Osteocyte (in vitro differentiated cells): Measurements from ENCODE around the gene ATXN1. TPM values are rescaled to one million over a fixed set of nuclear protein-coding genes. Genes with fewer than 3 reads are reported as not detected.
"Not testable (repeated sequence)": the region's sequence is repeated elsewhere in the genome, so short reads cannot be mapped to it uniquely, and the experiment has no call there.

ENCODE experiments used
- DNase-seq: peaks from one replicate; pipeline ENCODE4 v3.0.0; 2021; ENCODE audit warnings: mixed read lengths; ENCODE audit not compliant: unreplicated experiment; ENCODE audit errors: extremely low spot score
- H3K27ac Mint-ChIP-seq: one replicate; pipeline ENCODE4 v1.8.0; 2021; ENCODE audit warnings: mild to moderate bottlenecking, mixed read lengths; ENCODE audit not compliant: unreplicated experiment
- H3K27me3 Mint-ChIP-seq: one replicate; pipeline ENCODE4 v1.8.0; 2021; ENCODE audit warnings: mixed read lengths; ENCODE audit not compliant: unreplicated experiment
- H3K36me3 Mint-ChIP-seq: one replicate; pipeline ENCODE4 v1.8.0; 2021; ENCODE audit warnings: mixed read lengths; ENCODE audit not compliant: unreplicated experiment
- H3K4me1 Mint-ChIP-seq: one replicate; pipeline ENCODE4 v1.8.0; 2021; ENCODE audit warnings: mixed read lengths; ENCODE audit not compliant: unreplicated experiment
- H3K4me3 Mint-ChIP-seq: one replicate; pipeline ENCODE4 v1.8.0; 2021; ENCODE audit warnings: mild to moderate bottlenecking, moderate library complexity, mixed read lengths; ENCODE audit not compliant: unreplicated experiment
- H3K9me3 Mint-ChIP-seq: one replicate; pipeline ENCODE4 v1.8.0; 2021; ENCODE audit warnings: mixed read lengths; ENCODE audit not compliant: unreplicated experiment
- total RNA-seq: library from RNA; stranded (reverse); gene quantifications from 2 replicates; pipeline ENCODE4 v1.2.1, GENCODE V29; 2021
- TF ChIP-seq, protein P1 (sequence below): fragments of 200-600 bp; sonication (generic); IDR thresholded peaks from 2 replicates; pipeline ENCODE4 v1.5.0; 2021; ENCODE audit warnings: antibody characterized with exemption, mild to moderate bottlenecking, moderate library complexity

ATXN1 gene
- total RNA-seq, 1 donor from 2014 or later: 54.4 TPM

DNA sequence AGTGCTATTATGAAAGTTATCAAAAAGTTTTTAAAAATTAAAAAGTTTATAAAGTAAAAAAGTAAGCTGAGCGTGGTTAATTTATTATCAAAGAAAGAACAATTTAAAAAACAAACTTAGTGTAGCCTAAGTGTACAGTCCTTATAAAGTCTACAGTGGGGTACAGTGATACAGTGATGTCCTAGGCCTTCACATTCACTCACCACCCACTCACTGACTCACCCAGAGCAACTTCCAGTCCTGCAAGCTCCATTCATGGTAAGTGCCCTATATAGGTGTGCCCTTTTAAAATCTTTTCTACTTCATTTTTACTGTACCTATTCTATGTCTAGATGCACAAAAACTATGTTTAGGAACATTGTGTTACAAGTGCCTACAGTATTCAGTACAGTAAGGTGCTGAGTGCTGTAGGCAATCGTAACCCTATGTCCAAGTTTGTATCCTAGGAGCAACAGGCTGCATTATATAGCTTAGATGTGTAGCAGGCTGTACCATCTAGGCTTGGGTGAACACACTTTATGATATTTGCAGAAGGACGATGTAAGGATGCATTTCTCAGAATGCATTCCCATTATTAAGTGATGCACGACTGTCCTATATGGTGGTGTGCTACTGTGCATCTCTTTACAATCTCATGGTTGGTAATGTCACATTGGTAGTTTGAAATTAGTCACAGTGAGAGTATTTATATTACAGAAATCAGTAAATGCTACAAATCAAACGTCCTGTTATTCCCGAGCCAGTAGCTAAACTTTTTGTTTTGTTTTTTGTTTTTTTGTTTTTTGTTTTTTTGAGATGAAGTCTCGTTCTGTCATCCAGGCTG lies 364.6 kb downstream of the ATXN1 start:
- Mint-ChIP-seq H3K9me3 (no peaks in the 10 kb centered on the region), H3K4me3 (no peak overlapping the region), H3K27ac (no peak overlapping the region), H3K27me3 (no peaks in the 10 kb centered on the region), H3K4me1 (peaks cover 62% of the 10 kb centered on the region), H3K36me3 (no peaks in the 10 kb centered on the region)
- TF ChIP-seq, protein P1, sequence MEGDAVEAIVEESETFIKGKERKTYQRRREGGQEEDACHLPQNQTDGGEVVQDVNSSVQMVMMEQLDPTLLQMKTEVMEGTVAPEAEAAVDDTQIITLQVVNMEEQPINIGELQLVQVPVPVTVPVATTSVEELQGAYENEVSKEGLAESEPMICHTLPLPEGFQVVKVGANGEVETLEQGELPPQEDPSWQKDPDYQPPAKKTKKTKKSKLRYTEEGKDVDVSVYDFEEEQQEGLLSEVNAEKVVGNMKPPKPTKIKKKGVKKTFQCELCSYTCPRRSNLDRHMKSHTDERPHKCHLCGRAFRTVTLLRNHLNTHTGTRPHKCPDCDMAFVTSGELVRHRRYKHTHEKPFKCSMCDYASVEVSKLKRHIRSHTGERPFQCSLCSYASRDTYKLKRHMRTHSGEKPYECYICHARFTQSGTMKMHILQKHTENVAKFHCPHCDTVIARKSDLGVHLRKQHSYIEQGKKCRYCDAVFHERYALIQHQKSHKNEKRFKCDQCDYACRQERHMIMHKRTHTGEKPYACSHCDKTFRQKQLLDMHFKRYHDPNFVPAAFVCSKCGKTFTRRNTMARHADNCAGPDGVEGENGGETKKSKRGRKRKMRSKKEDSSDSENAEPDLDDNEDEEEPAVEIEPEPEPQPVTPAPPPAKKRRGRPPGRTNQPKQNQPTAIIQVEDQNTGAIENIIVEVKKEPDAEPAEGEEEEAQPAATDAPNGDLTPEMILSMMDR: no peak
- DNase-seq: no peak

DNA sequence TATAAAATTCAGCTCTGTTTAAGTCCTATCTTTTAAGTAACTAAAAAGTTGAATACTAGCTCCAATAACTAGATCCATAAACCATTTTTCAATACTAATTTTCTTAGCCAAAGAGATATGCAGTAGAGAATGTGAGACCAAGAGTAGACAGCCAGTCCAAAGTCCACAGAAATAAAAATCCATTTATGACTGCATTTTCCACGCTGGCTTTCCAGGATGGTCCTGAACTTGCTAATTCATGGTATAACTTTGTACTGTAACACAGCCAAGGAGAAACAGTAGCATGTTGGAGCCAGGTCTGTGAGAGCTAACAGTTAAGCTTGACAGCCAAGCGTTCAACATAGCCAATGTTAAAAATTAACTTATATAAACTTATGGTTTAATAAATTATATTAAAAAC lies 366.6 kb downstream of the ATXN1 start:
- no peak for DNase-seq
- peaks cover 56% of the 10 kb centered on the region for H3K4me1 Mint-ChIP-seq
- no peaks in the 10 kb centered on the region for H3K9me3 Mint-ChIP-seq
- no peaks in the 10 kb centered on the region for H3K27me3 Mint-ChIP-seq
- H3K27ac Mint-ChIP-seq: no peak overlapping the region
- TF ChIP-seq, protein P1: no peak
- H3K4me3 Mint-ChIP-seq: no peak overlapping the region
- no peaks in the 10 kb centered on the region for H3K36me3 Mint-ChIP-seq

DNA sequence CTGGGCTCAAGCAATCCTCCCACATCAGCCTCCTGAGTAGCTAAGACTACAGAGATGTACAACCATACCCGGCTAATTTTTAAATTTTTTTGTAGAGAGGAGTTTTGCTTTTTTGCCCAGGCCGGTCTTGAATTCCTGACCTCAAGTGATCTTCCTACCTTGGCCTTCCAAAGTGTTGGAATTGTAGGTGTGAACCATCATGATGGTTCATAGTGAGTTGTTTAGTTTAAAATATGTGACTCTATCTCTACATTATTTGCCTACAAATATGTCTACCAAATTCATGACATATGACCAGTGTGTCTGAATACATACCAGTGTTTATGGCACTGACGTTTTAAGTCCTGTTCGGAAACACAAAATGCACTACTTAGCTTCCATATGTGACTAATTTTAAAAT lies 367.9 kb downstream of the ATXN1 start:
- Mint-ChIP-seq H3K4me1 (peaks cover 46% of the 10 kb centered on the region), H3K27ac (no peak overlapping the region), H3K27me3 (no peaks in the 10 kb centered on the region), H3K36me3 (no peaks in the 10 kb centered on the region), H3K4me3 (no peak overlapping the region), H3K9me3 (no peaks in the 10 kb centered on the region)
- TF ChIP-seq, protein P1: no peak
- DNase-seq: no peak

DNA sequence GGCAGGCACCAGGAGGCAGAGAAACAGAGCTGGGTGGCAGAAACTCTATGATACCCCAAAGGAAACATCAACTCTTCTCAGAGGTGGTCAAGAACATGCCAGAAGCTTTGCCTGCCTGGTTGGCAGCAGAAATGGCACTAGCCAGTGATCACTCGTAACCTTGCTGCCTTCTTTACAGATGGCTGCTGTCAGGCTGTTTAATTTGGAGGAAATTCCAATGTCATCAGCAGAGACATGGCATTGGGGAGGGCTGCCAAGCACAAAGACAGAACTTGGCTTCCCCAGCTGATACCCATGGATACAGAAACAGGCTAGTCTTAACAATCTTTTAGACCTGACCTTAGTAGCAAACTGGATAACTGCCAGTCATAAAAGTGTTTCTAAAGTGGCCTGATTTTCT lies 369.2 kb downstream of the ATXN1 start:
- H3K36me3 Mint-ChIP-seq: no peaks in the 10 kb centered on the region
- peaks cover 41% of the 10 kb centered on the region for H3K4me1 Mint-ChIP-seq
- DNase-seq: no peak
- no peaks in the 10 kb centered on the region for H3K27me3 Mint-ChIP-seq
- no peak overlapping the region for H3K4me3 Mint-ChIP-seq
- no peaks in the 10 kb centered on the region for H3K9me3 Mint-ChIP-seq
- TF ChIP-seq, protein P1: no peak
- H3K27ac Mint-ChIP-seq: peak overlapping the region; percentile 88

DNA sequence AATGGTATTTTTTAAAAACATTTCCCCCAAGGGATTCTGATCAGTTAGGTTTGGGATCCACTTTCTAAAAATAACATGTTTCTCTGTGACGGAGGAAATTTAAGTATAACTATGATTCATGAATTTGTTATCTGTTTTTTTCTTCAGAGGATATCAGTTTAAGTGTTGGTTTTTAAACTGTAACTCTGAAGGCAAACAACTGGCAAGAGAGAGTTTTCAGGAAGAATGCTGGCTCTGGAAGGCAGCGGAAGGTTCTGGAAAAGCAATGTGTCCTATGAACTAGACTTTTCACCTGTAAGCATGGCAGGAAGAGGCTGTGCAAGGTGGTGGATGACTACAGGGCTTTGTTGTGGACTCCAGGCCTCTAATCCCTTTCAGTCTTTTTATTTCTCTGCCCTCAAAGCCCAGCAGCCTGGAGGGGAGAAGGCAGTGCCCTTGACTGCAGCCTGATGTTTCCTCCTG lies 369.8 kb downstream of the ATXN1 start:
- Mint-ChIP-seq H3K36me3 (no peaks in the 10 kb centered on the region), H3K9me3 (no peaks in the 10 kb centered on the region), H3K27ac (peak overlapping the region; percentile 88), H3K27me3 (no peaks in the 10 kb centered on the region), H3K4me3 (no peak overlapping the region), H3K4me1 (peaks cover 36% of the 10 kb centered on the region)
- DNase-seq: no peak
- TF ChIP-seq, protein P1: no peak

DNA sequence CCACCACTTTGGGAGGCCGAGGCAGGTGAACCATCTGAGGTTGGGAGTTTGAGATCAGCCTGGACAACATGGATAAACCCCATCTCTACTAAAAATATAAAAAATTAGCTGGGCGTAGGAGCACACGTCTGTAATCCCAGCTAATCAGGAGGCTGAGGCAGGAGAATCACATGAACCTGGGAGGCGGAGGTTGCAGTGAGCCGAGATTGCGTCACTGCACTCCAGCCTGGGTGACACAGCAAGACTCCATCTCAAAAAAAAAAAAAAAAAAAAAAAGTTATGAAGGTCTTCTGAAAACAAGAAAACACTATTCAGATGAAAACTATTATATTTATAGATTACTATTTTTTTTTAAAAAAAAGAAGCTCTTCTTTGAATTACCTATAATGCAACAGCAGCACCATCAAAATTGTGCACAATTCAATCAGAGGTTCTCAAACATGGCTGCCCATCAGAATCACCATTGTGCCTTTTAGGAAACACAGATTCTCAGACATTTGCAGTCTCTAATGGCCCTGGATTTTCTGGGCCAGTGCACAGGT lies 370.3 kb downstream of the ATXN1 start:
- not testable (repeated sequence) for DNase-seq, H3K9me3 Mint-ChIP-seq, H3K36me3 Mint-ChIP-seq, H3K27me3 Mint-ChIP-seq, H3K4me3 Mint-ChIP-seq
- peaks cover 36% of the 10 kb centered on the region for H3K4me1 Mint-ChIP-seq
- H3K27ac Mint-ChIP-seq: peak overlapping the region; percentile 88
